HCT116 (cell line): ENCODE measurements around the gene CCDC191. TPM values are rescaled to one million over a fixed set of nuclear protein-coding genes. Genes with fewer than 3 reads are reported as not detected.
A peak's percentile ranks its signal among the peaks of the same experiment; 100 is the strongest.

Source experiments
- ATAC-seq: fragments of 200-7000 bp; cut with Tn5 transposase; 2 replicates; pipeline ENCODE4 v1.9.1; 2020; ENCODE audit warnings: mild to moderate bottlenecking, moderate library complexity
- BruUV-seq: library from RNA; stranded (reverse); fragments of 400-500 nt; replicated peaks from 2 replicates; lab custom pipeline; 2021; lab: Mats Ljungman, UMichigan
- CTCF ChIA-PET: fragments of 300-600 bp; sonication (Branson Sonifier 250); formaldehyde crosslinking; loops from one replicate; lab custom pipeline; 2021; ENCODE audit warnings: antibody characterized with exemption; lab: Charles Lee
- POLR2A ChIA-PET: fragments of 300-600, 350-600 bp; sonication (Branson Sonifier 250); formaldehyde crosslinking; loops from one replicate; lab custom pipeline; 2021; ENCODE audit warnings: antibody characterized with exemption; lab: Charles Lee
- RAD21 ChIA-PET, 2 experiments: fragments of 300-600 bp; sonication (Branson Sonifier 250); formaldehyde crosslinking; loops; one replicate each; lab custom pipeline; 2023; ENCODE audit warnings: low total read pairs in 2 of 2; ENCODE audit not compliant: uncharacterized antibody in 2 of 2, unreplicated experiment in 2 of 2, low non-redundant PET in 1 of 2; lab: Charles Lee
- DNase-seq: peaks from one replicate; pipeline ENCODE4 v3.0.0-alpha.2; 2010; ENCODE audit warnings: low read depth, low spot score
- H2AFZ ChIP-seq: fragments of 200-600 bp; shearing (Covaris generic), sonication (generic); 2 replicates; pipeline ENCODE4 v1.6.1; 2017; ENCODE audit warnings: low read depth, mixed run types, mixed read lengths, antibody characterized with exemption, low read length; ENCODE audit not compliant: poor library complexity, severe bottlenecking
- H3K27ac ChIP-seq: 2 replicates; pipeline ENCODE4 v1.5.1; 2012; ENCODE audit warnings: low read depth, low read length
- H3K27me3 ChIP-seq: fragments of 200-600 bp; sonication (generic); 2 replicates; pipeline ENCODE4 v1.6.1; 2016; ENCODE audit warnings: mixed run types, low read length, mixed read lengths; ENCODE audit not compliant: insufficient read depth
- H3K36me3 ChIP-seq, 2 experiments: fragments of 200-500 bp in 1 of 2; fragments of 200-600 bp in 1 of 2; sonication (Bioruptor generic) in 1 of 2; sonication (generic) in 1 of 2; 2 replicates each; pipeline versions ENCODE4 v1.5.1 to v1.6.1; 2014 to 2016; ENCODE audit warnings: low read length in 2 of 2, inconsistent platforms in 1 of 2, mixed read lengths in 1 of 2, mixed run types in 1 of 2; ENCODE audit not compliant: insufficient read depth in 2 of 2, control insufficient read depth in 1 of 2
- H3K4me1 ChIP-seq, 2 experiments: fragments of 200-600 bp in 1 of 2; sonication (generic) in 1 of 2; 2 replicates each; pipeline versions ENCODE4 v1.5.1 to v1.6.1; 2012 to 2017; ENCODE audit warnings: low read length in 2 of 2, inconsistent platforms in 1 of 2, mild to moderate bottlenecking in 1 of 2, mixed read lengths in 1 of 2, mixed run types in 1 of 2, moderate library complexity in 1 of 2; ENCODE audit not compliant: insufficient read depth in 2 of 2, control insufficient read depth in 1 of 2
- H3K4me2 ChIP-seq: fragments of 200-600 bp; sonication (generic); 2 replicates; pipeline ENCODE4 v1.6.1; 2017; ENCODE audit warnings: mixed run types, low read length, mixed read lengths
- H3K4me3 ChIP-seq, 2 experiments: fragments of 200-600 bp in 1 of 2; sonication (generic) in 1 of 2; replicated peaks in 1 of 2; 2 replicates each; pipeline ENCODE4 v1.5.1; 2011 to 2016; ENCODE audit warnings: low read length in 2 of 2, control low read depth in 1 of 2, low read depth in 1 of 2, mild to moderate bottlenecking in 1 of 2, mixed read lengths in 1 of 2, mixed run types in 1 of 2
- H3K79me2 ChIP-seq: fragments of 200-600 bp; sonication (generic); 2 replicates; pipeline ENCODE4 v1.6.1; 2017; ENCODE audit warnings: mild to moderate bottlenecking, mixed run types, low read length, moderate library complexity, mixed read lengths; ENCODE audit not compliant: insufficient read depth
- H3K9ac ChIP-seq: fragments of 200-600 bp; sonication (generic); 2 replicates; pipeline ENCODE4 v1.6.1; 2016; ENCODE audit warnings: low read length, mixed read lengths
- H3K9me2 ChIP-seq: fragments of 200-600 bp; sonication (generic), shearing (Covaris generic); 2 replicates; pipeline ENCODE4 v1.6.1; 2017; ENCODE audit warnings: mixed run types, mild to moderate bottlenecking, moderate library complexity; ENCODE audit not compliant: insufficient read depth
- H3K9me3 ChIP-seq, 2 experiments: fragments of 200-500 bp in 1 of 2; fragments of 200-600 bp in 1 of 2; sonication (Bioruptor generic) in 1 of 2; sonication (generic) in 1 of 2; 2 replicates each; pipeline ENCODE4 v1.6.1; 2014 to 2017; ENCODE audit warnings: low read length in 2 of 2, mixed read lengths in 2 of 2, inconsistent platforms in 1 of 2, low read depth in 1 of 2, mild to moderate bottlenecking in 1 of 2, mixed run types in 1 of 2, moderate library complexity in 1 of 2; ENCODE audit not compliant: control insufficient read depth in 1 of 2, insufficient read depth in 1 of 2
- H4K20me1 ChIP-seq: fragments of 200-600 bp; sonication (generic), shearing (Covaris generic); 2 replicates; pipeline ENCODE4 v1.6.1; 2017; ENCODE audit warnings: mixed run types, mild to moderate bottlenecking, moderate library complexity; ENCODE audit not compliant: insufficient read depth
- CBX3 ChIP-seq: IDR thresholded peaks from 2 replicates; pipeline ENCODE4 v1.6.1; 2012; ENCODE audit warnings: low read depth
- EGR1 ChIP-seq: IDR thresholded peaks from 2 replicates; pipeline ENCODE4 v1.6.1; 2012; ENCODE audit warnings: low read depth
- ELF1 ChIP-seq: IDR thresholded peaks from 2 replicates; pipeline ENCODE4 v1.6.1; 2012; ENCODE audit warnings: low read depth, borderline replicate concordance
- EZH2phosphoT487 ChIP-seq: fragments of 200-600 bp; IDR thresholded peaks from 2 replicates; pipeline ENCODE4 v1.6.1; 2018; ENCODE audit warnings: antibody characterized with exemption, borderline replicate concordance
- JUND ChIP-seq: IDR thresholded peaks from 2 replicates; pipeline ENCODE4 v1.6.1; 2012
- SRF ChIP-seq: IDR thresholded peaks from 2 replicates; pipeline ENCODE4 v1.6.1; 2012; ENCODE audit warnings: low read depth
- ZFX ChIP-seq: fragments of 450-650 bp; IDR thresholded peaks from 2 replicates; pipeline ENCODE4 v1.6.1; 2017
- intact Hi-C: fragments of 100-400 bp; cut with micrococcal nuclease; formaldehyde crosslinking; loops from 2 replicates; pipeline ENCODE4 v1.10.0; 2022
- total RNA-seq: library from RNA; stranded (reverse); gene quantifications from one replicate; pipeline ENCODE4 v1.2.1, GENCODE V29; 2021; ENCODE audit not compliant: unreplicated experiment
- TF ChIP-seq, protein P1 (sequence below), 3 experiments: fragments of 200-600 bp in 1 of 3; sonication (generic) in 1 of 3; IDR thresholded peaks in 2 of 3; conservative IDR thresholded peaks in 1 of 3; 2 replicates each; pipeline ENCODE4 v1.5.1; 2012 to 2017; ENCODE audit warnings: low read depth in 2 of 3, low read length in 2 of 3, antibody characterized with exemption in 1 of 3, borderline replicate concordance in 1 of 3, control low read depth in 1 of 3, mild to moderate bottlenecking in 1 of 3, mixed read lengths in 1 of 3, mixed run types in 1 of 3, moderate library complexity in 1 of 3; ENCODE audit not compliant: insufficient read depth in 1 of 3
- TF ChIP-seq, protein P2 (sequence below): IDR thresholded peaks from 2 replicates; pipeline ENCODE4 v1.6.1; 2011; ENCODE audit warnings: mild to moderate bottlenecking, low read length, moderate library complexity; ENCODE audit not compliant: insufficient replicate concordance; ENCODE audit errors: extremely low read depth

The CCDC191 gene
- total RNA-seq, 1 experiment from 2014 or later: 4.1 TPM

DNA sequence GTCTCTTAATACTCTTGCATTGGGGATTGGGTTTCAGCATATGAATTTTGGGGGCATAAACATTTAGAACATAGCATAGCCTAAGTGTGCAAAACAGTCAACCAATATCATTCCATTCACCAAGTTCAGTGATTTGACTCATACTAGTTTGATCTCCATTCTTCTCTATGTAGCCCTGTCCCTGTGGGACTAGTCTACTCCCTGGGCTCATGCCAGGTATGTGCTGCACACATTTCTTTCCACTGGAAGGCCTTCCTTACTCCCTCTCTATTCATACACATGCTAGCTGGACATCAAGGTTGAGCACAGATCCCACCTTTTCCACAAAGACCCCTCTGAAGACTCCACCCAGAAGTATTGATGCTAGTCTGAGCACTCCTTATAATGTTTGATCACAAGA is 103.4 kb downstream of the CCDC191 start:
- intact Hi-C loops: no loop called here
- Histone ChIP-seq H3K9ac (no peak overlapping the region), H4K20me1 (no peaks in the 10 kb centered on the region), H3K27ac (no peak overlapping the region), H3K9me2 (no peaks in the 10 kb centered on the region), H3K4me2 (no peak overlapping the region), H2AFZ (no peak overlapping the region), H3K9me3 (no peaks in the 10 kb centered on the region), H3K4me1 (peaks cover 6 to 11% of the 10 kb centered on the region in 2 experiments; a peak in 3 of 4 replicates), H3K4me3 (no peak overlapping the region), H3K36me3 (peaks cover 13 to 21% of the 10 kb centered on the region in 2 experiments; a peak in 2 of 4 replicates), H3K79me2 (no peaks in the 10 kb centered on the region), H3K27me3 (no peaks in the 10 kb centered on the region)
- DNase-seq (no peak), ATAC-seq (no peak)
- POLR2A ChIA-PET: no interaction called here
- no TSS peak for BruUV-seq
- CTCF ChIA-PET: no interaction called here
- TF ChIP-seq CBX3 (no peak), ELF1 (no peak)
- TF ChIP-seq, protein P1, sequence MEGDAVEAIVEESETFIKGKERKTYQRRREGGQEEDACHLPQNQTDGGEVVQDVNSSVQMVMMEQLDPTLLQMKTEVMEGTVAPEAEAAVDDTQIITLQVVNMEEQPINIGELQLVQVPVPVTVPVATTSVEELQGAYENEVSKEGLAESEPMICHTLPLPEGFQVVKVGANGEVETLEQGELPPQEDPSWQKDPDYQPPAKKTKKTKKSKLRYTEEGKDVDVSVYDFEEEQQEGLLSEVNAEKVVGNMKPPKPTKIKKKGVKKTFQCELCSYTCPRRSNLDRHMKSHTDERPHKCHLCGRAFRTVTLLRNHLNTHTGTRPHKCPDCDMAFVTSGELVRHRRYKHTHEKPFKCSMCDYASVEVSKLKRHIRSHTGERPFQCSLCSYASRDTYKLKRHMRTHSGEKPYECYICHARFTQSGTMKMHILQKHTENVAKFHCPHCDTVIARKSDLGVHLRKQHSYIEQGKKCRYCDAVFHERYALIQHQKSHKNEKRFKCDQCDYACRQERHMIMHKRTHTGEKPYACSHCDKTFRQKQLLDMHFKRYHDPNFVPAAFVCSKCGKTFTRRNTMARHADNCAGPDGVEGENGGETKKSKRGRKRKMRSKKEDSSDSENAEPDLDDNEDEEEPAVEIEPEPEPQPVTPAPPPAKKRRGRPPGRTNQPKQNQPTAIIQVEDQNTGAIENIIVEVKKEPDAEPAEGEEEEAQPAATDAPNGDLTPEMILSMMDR (IDR thresholded peaks at IDR 0.05 in 2 of 3, conservative IDR thresholded peaks at IDR 0.05 in 1 of 3; ENCODE audit: borderline replicate concordance in 1 of 3, insufficient read depth in 1 of 3, low read depth in 2 of 3, low read length in 2 of 3): no peak
- RAD21 ChIA-PET: no interaction called here

DNA sequence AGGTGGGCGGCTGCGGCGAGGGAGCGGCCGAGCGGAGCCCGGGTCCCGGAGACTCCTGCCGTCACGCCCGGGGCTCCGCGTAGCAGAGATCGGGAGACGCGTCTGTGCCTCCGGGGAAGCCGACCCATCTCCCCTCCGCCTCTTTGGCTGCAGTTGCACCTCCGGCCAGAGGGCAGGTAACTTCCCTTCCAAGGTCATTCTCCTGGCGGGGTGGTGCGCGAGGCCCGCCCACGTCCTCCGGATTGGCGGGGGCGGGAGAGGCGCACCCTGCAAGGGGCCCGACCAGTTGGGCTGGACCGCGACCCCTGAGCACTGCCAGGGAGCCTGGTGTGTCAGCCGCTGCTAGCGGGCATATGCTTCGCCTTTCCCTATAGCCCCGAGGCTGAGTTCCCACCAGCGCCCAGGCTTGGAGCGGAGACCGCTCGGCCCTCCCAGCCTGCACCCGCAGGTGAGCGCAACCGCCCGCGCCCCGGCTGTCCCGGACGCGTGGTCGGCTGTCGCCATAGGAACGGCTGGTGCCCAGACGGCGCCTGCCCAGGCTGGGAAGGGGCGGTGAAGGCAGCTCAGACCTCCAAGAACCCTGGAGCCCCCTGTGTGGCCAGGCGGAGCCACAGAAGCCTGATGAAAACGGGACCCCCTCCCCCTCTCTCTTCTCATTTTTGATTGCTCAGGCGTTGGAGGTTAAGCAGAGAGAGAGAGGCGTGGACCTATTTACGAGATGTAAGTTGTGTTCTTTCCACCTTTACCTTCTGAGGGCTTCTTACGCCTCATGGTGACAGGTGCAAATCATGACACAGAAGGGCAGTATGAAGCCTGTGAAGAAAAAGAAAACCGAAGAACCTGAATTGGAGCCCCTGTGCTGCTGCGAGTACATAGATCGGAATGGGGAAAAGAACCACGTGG is 108.1 kb downstream of the CCDC191 start:
- intact Hi-C loops: no loop called here

More for the DNA sequence above, 108.1 kb downstream of the CCDC191 start:
- Histone ChIP-seq H3K27me3 (no peaks in the 10 kb centered on the region), H2AFZ (peak overlapping the region; percentile 31), H3K9ac (peak overlapping the region; percentile 62), H3K4me1 (peaks cover 6 to 19% of the 10 kb centered on the region in 2 experiments; a peak in 3 of 4 replicates), H3K4me2 (peak overlapping the region; percentile 91), H3K9me2 (no peaks in the 10 kb centered on the region), H3K27ac (peak overlapping the region; percentile 69), H3K4me3 (peak overlapping the region; percentile 64 to 69), H3K36me3 (no peaks in the 10 kb centered on the region), H4K20me1 (no peaks in the 10 kb centered on the region), H3K79me2 (no peaks in the 10 kb centered on the region), H3K9me3 (no peaks in the 10 kb centered on the region)
- no peak for DNase-seq
- BruUV-seq: no TSS peak
- CTCF ChIA-PET: no interaction called here
- TF ChIP-seq ZFX: peak; percentile 32; the same call in 1 of the 2 replicates
- TF ChIP-seq JUND: no peak
- TF ChIP-seq, protein P2, sequence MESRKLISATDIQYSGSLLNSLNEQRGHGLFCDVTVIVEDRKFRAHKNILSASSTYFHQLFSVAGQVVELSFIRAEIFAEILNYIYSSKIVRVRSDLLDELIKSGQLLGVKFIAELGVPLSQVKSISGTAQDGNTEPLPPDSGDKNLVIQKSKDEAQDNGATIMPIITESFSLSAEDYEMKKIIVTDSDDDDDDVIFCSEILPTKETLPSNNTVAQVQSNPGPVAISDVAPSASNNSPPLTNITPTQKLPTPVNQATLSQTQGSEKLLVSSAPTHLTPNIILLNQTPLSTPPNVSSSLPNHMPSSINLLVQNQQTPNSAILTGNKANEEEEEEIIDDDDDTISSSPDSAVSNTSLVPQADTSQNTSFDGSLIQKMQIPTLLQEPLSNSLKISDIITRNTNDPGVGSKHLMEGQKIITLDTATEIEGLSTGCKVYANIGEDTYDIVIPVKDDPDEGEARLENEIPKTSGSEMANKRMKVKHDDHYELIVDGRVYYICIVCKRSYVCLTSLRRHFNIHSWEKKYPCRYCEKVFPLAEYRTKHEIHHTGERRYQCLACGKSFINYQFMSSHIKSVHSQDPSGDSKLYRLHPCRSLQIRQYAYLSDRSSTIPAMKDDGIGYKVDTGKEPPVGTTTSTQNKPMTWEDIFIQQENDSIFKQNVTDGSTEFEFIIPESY: no peak
- peak; percentile 93 for TF ChIP-seq EGR1
- no peak for TF ChIP-seq SRF
- TF ChIP-seq EZH2phosphoT487: no peak
- RAD21 ChIA-PET: no interaction called here
- peak; percentile 68 for ATAC-seq
- POLR2A ChIA-PET: no interaction called here
